OCI-LY3 (cell line): ENCODE data around the gene TSPAN15.

Source experiments
- H2AFZ ChIP-seq: fragments of 200-600, 300-600 bp; shearing (Covaris generic); 2 replicates; pipeline ENCODE4 v1.6.0; 2014; ENCODE audit warnings: antibody characterized with exemption, low read depth, low read length
- H3K27ac ChIP-seq: fragments of 200-600, 300-600 bp; sonication (generic); 2 replicates; pipeline ENCODE4 v1.5.1; 2014; ENCODE audit warnings: mild to moderate bottlenecking, low read length, moderate library complexity, mixed read lengths
- H3K27me3 ChIP-seq: fragments of 200-600, 300-600 bp; sonication (generic); 2 replicates; pipeline ENCODE4 v1.6.1; 2014; ENCODE audit warnings: low read depth, low read length, mixed read lengths
- H3K36me3 ChIP-seq: fragments of 200-600, 300-600 bp; sonication (generic); replicated peaks from 2 replicates; pipeline ENCODE3; 2014; ENCODE audit warnings: low read depth, low read length, mixed read lengths
- H3K4me1 ChIP-seq: fragments of 300-600, 200-600 bp; sonication (generic); 2 replicates; pipeline ENCODE4 v1.6.1; 2014; ENCODE audit warnings: low read length, mixed read lengths
- H3K4me2 ChIP-seq: fragments of 200-600, 300-600 bp; sonication (generic); 2 replicates; pipeline ENCODE4 v1.6.1; 2014; ENCODE audit warnings: low read length, mixed read lengths
- H3K4me3 ChIP-seq: fragments of 300-600, 200-600 bp; sonication (generic); 2 replicates; pipeline ENCODE4 v1.5.1; 2014; ENCODE audit warnings: antibody characterized with exemption, mild to moderate bottlenecking, low read length, moderate library complexity
- H3K79me2 ChIP-seq: fragments of 300-600, 200-600 bp; shearing (Covaris generic); 2 replicates; pipeline ENCODE4 v1.6.1; 2014; ENCODE audit warnings: mild to moderate bottlenecking, low read length, mixed read lengths
- H3K9ac ChIP-seq: fragments of 300-600, 200-600 bp; shearing (Covaris generic); 2 replicates; pipeline ENCODE4 v1.6.0; 2014; ENCODE audit warnings: mild to moderate bottlenecking, low read length, moderate library complexity
- H3K9me3 ChIP-seq: fragments of 200-600, 300-600 bp; shearing (Covaris generic); 2 replicates; pipeline ENCODE4 v1.6.1; 2014; ENCODE audit warnings: low read length, mixed read lengths; ENCODE audit not compliant: insufficient read depth
- H4K20me1 ChIP-seq: fragments of 200-600, 300-600 bp; sonication (generic); 2 replicates; pipeline ENCODE4 v1.6.1; 2016; ENCODE audit warnings: low read length, mixed read lengths; ENCODE audit not compliant: insufficient read depth
- EZH2phosphoT487 ChIP-seq: fragments of 200-600 bp; shearing (Covaris generic); IDR thresholded peaks from 2 replicates; pipeline ENCODE4 v1.6.1; 2018; ENCODE audit warnings: antibody characterized with exemption, mixed run types, low read depth
- TF ChIP-seq, protein P1 (sequence below): fragments of 200-600, 300-600 bp; sonication (generic); IDR thresholded peaks from 2 replicates; pipeline ENCODE4 v1.5.1; 2014; ENCODE audit warnings: antibody characterized with exemption, low read length, low read depth

The TSPAN15 gene

DNA sequence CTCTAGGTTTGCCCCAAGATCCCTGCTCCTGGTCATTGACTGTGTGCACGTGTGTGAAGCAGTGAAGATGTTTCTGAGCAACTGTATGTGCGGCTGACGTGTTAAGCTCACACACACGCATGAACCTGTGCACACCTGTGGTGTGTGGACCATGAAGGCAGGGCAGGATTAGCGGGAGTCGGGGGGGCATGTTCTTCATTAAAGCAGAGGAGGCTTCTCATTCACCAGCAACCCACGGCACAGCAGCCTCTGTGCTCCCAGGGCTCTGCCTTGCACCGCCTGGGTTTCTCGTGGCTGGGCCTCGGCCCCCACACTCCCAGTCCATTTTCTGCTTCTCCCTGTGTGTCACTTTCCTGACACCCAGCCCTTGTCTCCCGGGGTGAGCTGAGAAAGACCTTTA lies 33.7 kb upstream of the TSPAN15 start:
- H3K4me1 ChIP-seq = no peaks in the 10 kb centered on the region
- H3K79me2 ChIP-seq = no peaks in the 10 kb centered on the region
- no peak for TF ChIP-seq EZH2phosphoT487
- TF ChIP-seq, protein P1, sequence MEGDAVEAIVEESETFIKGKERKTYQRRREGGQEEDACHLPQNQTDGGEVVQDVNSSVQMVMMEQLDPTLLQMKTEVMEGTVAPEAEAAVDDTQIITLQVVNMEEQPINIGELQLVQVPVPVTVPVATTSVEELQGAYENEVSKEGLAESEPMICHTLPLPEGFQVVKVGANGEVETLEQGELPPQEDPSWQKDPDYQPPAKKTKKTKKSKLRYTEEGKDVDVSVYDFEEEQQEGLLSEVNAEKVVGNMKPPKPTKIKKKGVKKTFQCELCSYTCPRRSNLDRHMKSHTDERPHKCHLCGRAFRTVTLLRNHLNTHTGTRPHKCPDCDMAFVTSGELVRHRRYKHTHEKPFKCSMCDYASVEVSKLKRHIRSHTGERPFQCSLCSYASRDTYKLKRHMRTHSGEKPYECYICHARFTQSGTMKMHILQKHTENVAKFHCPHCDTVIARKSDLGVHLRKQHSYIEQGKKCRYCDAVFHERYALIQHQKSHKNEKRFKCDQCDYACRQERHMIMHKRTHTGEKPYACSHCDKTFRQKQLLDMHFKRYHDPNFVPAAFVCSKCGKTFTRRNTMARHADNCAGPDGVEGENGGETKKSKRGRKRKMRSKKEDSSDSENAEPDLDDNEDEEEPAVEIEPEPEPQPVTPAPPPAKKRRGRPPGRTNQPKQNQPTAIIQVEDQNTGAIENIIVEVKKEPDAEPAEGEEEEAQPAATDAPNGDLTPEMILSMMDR = no peak
- H3K27me3 ChIP-seq = no peaks in the 10 kb centered on the region
- H3K9ac ChIP-seq = no peak overlapping the region
- H3K27ac ChIP-seq = no peak overlapping the region
- H2AFZ ChIP-seq = no peak overlapping the region
- no peaks in the 10 kb centered on the region for H3K9me3 ChIP-seq
- H3K4me3 ChIP-seq = no peak overlapping the region
- no peaks in the 10 kb centered on the region for H3K36me3 ChIP-seq
- H3K4me2 ChIP-seq = no peak overlapping the region
- no peaks in the 10 kb centered on the region for H4K20me1 ChIP-seq

- Histone ChIP-seq H3K4me1 (no peaks in the 10 kb centered on the region), H4K20me1 (no peaks in the 10 kb centered on the region), H3K27ac (no peak overlapping the region), H3K4me3 (no peak overlapping the region), H2AFZ (no peak overlapping the region), H3K4me2 (no peak overlapping the region), H3K9ac (no peak overlapping the region), H3K27me3 (no peaks in the 10 kb centered on the region), H3K79me2 (no peaks in the 10 kb centered on the region), H3K36me3 (no peaks in the 10 kb centered on the region), H3K9me3 (no peaks in the 10 kb centered on the region)
- TF ChIP-seq, protein P1 = no peak
- TF ChIP-seq EZH2phosphoT487 = no peak
These were observed 33.1 kb upstream of the TSPAN15 start for GRCh38 chr10:69418052-69418752.

GRCh38 chr10:69419096-69419743 lies 32.0 kb upstream of the TSPAN15 start:
- no peak overlapping the region for H3K27ac ChIP-seq
- H3K36me3 ChIP-seq = no peaks in the 10 kb centered on the region
- H2AFZ ChIP-seq = no peak overlapping the region
- no peaks in the 10 kb centered on the region for H3K9me3 ChIP-seq
- H3K79me2 ChIP-seq = no peaks in the 10 kb centered on the region
- TF ChIP-seq, protein P1 = no peak
- no peak for TF ChIP-seq EZH2phosphoT487
- H3K4me3 ChIP-seq = no peak overlapping the region
- no peaks in the 10 kb centered on the region for H4K20me1 ChIP-seq
- no peak overlapping the region for H3K4me2 ChIP-seq
- H3K9ac ChIP-seq = no peak overlapping the region
- H3K27me3 ChIP-seq = no peaks in the 10 kb centered on the region
- H3K4me1 ChIP-seq = no peaks in the 10 kb centered on the region

DNA sequence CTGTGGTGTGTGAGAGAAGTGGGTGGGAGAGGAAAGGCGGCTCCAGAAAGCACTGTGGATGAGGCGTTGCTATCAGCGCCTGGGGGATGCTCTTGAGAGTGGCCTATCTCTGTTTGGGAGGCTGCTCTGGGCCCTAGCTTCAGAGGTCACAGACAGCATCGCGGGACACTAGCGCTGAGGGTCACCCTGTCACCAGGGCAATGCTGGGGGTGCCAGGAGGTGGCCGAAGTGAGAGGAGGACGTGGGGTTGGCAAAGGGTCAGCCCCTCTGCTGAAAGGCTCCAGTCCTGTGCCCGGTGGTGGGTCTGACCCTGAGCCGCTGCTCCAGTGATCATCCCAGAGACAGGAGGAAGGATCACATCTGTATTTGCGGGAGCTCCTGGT lies 31.5 kb upstream of the TSPAN15 start:
- Histone ChIP-seq H3K4me3 (no peak overlapping the region), H3K4me1 (no peaks in the 10 kb centered on the region), H3K9ac (no peak overlapping the region), H3K79me2 (no peaks in the 10 kb centered on the region), H3K36me3 (no peaks in the 10 kb centered on the region), H3K9me3 (no peaks in the 10 kb centered on the region), H3K27ac (no peak overlapping the region), H3K27me3 (no peaks in the 10 kb centered on the region), H3K4me2 (no peak overlapping the region), H4K20me1 (no peaks in the 10 kb centered on the region), H2AFZ (no peak overlapping the region)
- TF ChIP-seq EZH2phosphoT487 = no peak
- TF ChIP-seq, protein P1 = no peak
